WTC11 (cell line): Measurements from ENCODE around the gene DNM3. TPM values are rescaled to one million over a fixed set of nuclear protein-coding genes. Genes with fewer than 3 reads are reported as not detected.

ENCODE experiments used
- ATAC-seq: fragments of 200-7000 bp; cut with Tn5 transposase; 2 replicates; pipeline ENCODE4 v1.10.0; 2021; ENCODE audit warnings: mild to moderate bottlenecking, moderate library complexity
- CTCF ChIA-PET: fragments of 300-600 bp; sonication (Branson Sonifier 250); formaldehyde crosslinking; loops from one replicate; lab custom pipeline; 2021; ENCODE audit warnings: antibody characterized with exemption; lab: Charles Lee
- POLR2A ChIA-PET: fragments of 350-600 bp; sonication (Branson Sonifier 250); formaldehyde crosslinking; loops from one replicate; lab custom pipeline; 2021; ENCODE audit warnings: antibody characterized with exemption; lab: Charles Lee
- DNase-seq: peaks from one replicate; pipeline ENCODE4 v3.0.0; 2021; ENCODE audit warnings: low spot score
- H3K27ac Mint-ChIP-seq: 2 replicates; pipeline ENCODE4 v1.8.0; 2021; ENCODE audit warnings: mixed read lengths
- H3K27me3 Mint-ChIP-seq: 2 replicates; pipeline ENCODE4 v1.8.0; 2021; ENCODE audit warnings: low read depth, mild to moderate bottlenecking, moderate library complexity, mixed read lengths
- H3K36me3 Mint-ChIP-seq: 2 replicates; pipeline ENCODE4 v1.8.0; 2021; ENCODE audit warnings: mixed read lengths
- H3K4me1 Mint-ChIP-seq: 2 replicates; pipeline ENCODE4 v1.8.0; 2022; ENCODE audit warnings: mixed read lengths
- H3K4me3 Mint-ChIP-seq: 2 replicates; pipeline ENCODE4 v1.8.0; 2021; ENCODE audit warnings: mild to moderate bottlenecking, moderate library complexity, mixed read lengths
- H3K9me3 Mint-ChIP-seq: 2 replicates; pipeline ENCODE4 v1.8.0; 2021; ENCODE audit warnings: mixed read lengths
- ATF1 ChIP-seq: sonication (generic); formaldehyde crosslinking; IDR thresholded peaks from 2 replicates; pipeline ENCODE4 v1.8.1; 2023; ENCODE audit warnings: mild to moderate bottlenecking, moderate library complexity, missing genetic modification reagents
- CBFB ChIP-seq: sonication (generic); formaldehyde crosslinking; IDR thresholded peaks from 2 replicates; pipeline ENCODE4 v1.8.1; 2022; ENCODE audit warnings: mild to moderate bottlenecking, low read depth, missing genetic modification reagents
- EMX1 ChIP-seq: fragments of 250-450 bp; sonication (Bioruptor Pico); IDR thresholded peaks from 2 replicates; pipeline ENCODE4 v1.8.0; 2021; ENCODE audit warnings: mild to moderate bottlenecking
- GRHL2 ChIP-seq: fragments of 250-450 bp; sonication (Bioruptor Pico); IDR thresholded peaks from 2 replicates; pipeline ENCODE4 v1.8.0; 2022; ENCODE audit warnings: mild to moderate bottlenecking, moderate library complexity; ENCODE audit not compliant: insufficient replicate concordance, severe bottlenecking
- JUN ChIP-seq: sonication (generic); formaldehyde crosslinking; IDR thresholded peaks from 2 replicates; pipeline ENCODE4 v1.8.0; 2023; ENCODE audit warnings: mild to moderate bottlenecking, missing genetic modification reagents
- KAT7 ChIP-seq: sonication (generic); formaldehyde crosslinking; IDR thresholded peaks from 2 replicates; pipeline ENCODE4 v1.8.1; 2023; ENCODE audit warnings: missing genetic modification reagents, mild to moderate bottlenecking, borderline replicate concordance
- MXD4 ChIP-seq: fragments of 250-450 bp; sonication (Bioruptor Pico); IDR thresholded peaks from 2 replicates; pipeline ENCODE4 v1.8.0; 2021; ENCODE audit warnings: mild to moderate bottlenecking, moderate library complexity, borderline replicate concordance
- NFE2L1 ChIP-seq: sonication (generic); formaldehyde crosslinking; IDR thresholded peaks from 2 replicates; pipeline ENCODE4 v1.8.1; 2023; ENCODE audit warnings: missing genetic modification reagents
- NR3C1 ChIP-seq: sonication (generic); formaldehyde crosslinking; conservative IDR thresholded peaks from 2 replicates; pipeline ENCODE4 v1.8.1; 2023; ENCODE audit warnings: low read depth, mild to moderate bottlenecking, missing genetic modification reagents
- SOX15 ChIP-seq: fragments of 250-450 bp; sonication (Bioruptor Pico); IDR thresholded peaks from 2 replicates; pipeline ENCODE4 v1.9.0; 2021; ENCODE audit warnings: mild to moderate bottlenecking
- TCF7 ChIP-seq: sonication (generic); formaldehyde crosslinking; IDR thresholded peaks from 2 replicates; pipeline ENCODE4 v1.8.0; 2022; ENCODE audit warnings: mild to moderate bottlenecking, low read depth, missing genetic modification reagents, moderate library complexity
- TEAD4 ChIP-seq: sonication (generic); formaldehyde crosslinking; IDR thresholded peaks from 2 replicates; pipeline ENCODE4 v1.8.0; 2022; ENCODE audit warnings: mild to moderate bottlenecking, missing genetic modification reagents
- ZBTB21 ChIP-seq: sonication (generic); formaldehyde crosslinking; IDR thresholded peaks from 2 replicates; pipeline ENCODE4 v1.8.1; 2023; ENCODE audit warnings: mild to moderate bottlenecking, missing genetic modification reagents, borderline replicate concordance
- ZNF138 ChIP-seq: sonication (generic); formaldehyde crosslinking; conservative IDR thresholded peaks from 2 replicates; pipeline ENCODE4 v1.8.1; 2022; ENCODE audit warnings: mild to moderate bottlenecking, moderate library complexity, missing genetic modification reagents
- ZNF219 ChIP-seq: sonication (generic); formaldehyde crosslinking; IDR thresholded peaks from 2 replicates; pipeline ENCODE4 v1.8.0; 2023; ENCODE audit warnings: missing genetic modification reagents, mild to moderate bottlenecking, borderline replicate concordance
- ZNF263 ChIP-seq: sonication (generic); formaldehyde crosslinking; IDR thresholded peaks from 2 replicates; pipeline ENCODE4 v1.8.1; 2022; ENCODE audit warnings: low read depth, mild to moderate bottlenecking, moderate library complexity, missing genetic modification reagents
- total RNA-seq: library from RNA; stranded (reverse); gene quantifications from 3 replicates; pipeline ENCODE4 v1.2.3, GENCODE V29; 2021
- TF ChIP-seq, protein P1 (sequence below): sonication (generic); formaldehyde crosslinking; IDR thresholded peaks from 2 replicates; pipeline ENCODE4 v1.8.1; 2022; ENCODE audit warnings: mild to moderate bottlenecking, missing genetic modification reagents, moderate library complexity, borderline replicate concordance
- TF ChIP-seq, protein P2 (sequence below): sonication (generic); formaldehyde crosslinking; IDR thresholded peaks from 2 replicates; pipeline ENCODE4 v1.8.1; 2023; ENCODE audit warnings: mild to moderate bottlenecking, missing genetic modification reagents
- TF ChIP-seq, protein P3 (sequence below): sonication (generic); formaldehyde crosslinking; IDR thresholded peaks from 2 replicates; pipeline ENCODE4 v1.8.0; 2022; ENCODE audit warnings: mild to moderate bottlenecking, missing genetic modification reagents
- TF ChIP-seq, protein P4 (sequence below): sonication (generic); formaldehyde crosslinking; IDR thresholded peaks from 2 replicates; pipeline ENCODE4 v1.8.0; 2023; ENCODE audit warnings: missing genetic modification reagents
- TF ChIP-seq, protein P5 (sequence below): fragments of 250-450 bp; sonication (Bioruptor Pico); IDR thresholded peaks from 2 replicates; pipeline ENCODE4 v2.1.2; 2022; ENCODE audit warnings: mild to moderate bottlenecking, moderate library complexity
- TF ChIP-seq, protein P6 (sequence below): fragments of 250-450 bp; sonication (Bioruptor Pico); IDR thresholded peaks from 2 replicates; pipeline ENCODE4 v1.8.0; 2021; ENCODE audit warnings: mild to moderate bottlenecking
- TF ChIP-seq, protein P7 (sequence below): sonication (generic); formaldehyde crosslinking; IDR thresholded peaks from 2 replicates; pipeline ENCODE4 v1.8.0; 2023; ENCODE audit warnings: mild to moderate bottlenecking, missing genetic modification reagents

The DNM3 gene
- total RNA-seq, 1 experiment from 2014 or later, result 1.9 TPM

DNA sequence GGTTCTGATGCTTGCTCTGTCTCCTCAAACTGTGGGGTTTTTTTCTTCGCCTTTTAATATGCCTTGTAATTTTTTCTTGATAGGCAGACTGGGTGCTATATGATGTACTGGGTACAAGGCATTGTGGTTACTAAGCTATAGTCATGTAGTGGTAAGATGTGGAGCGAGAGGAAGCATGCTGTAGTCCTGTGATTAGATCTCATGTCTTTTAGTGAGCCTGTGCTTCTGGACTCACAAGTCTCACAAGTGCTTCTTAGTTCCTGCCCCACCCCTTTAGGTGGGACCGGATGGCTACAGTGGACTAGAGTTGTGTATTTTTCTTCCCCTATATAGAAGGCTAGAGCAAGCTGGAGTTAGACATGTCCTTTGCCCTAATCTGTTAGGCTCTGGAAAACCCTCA lies 178.7 kb downstream of the DNM3 start:
- peaks cover 4% of the 10 kb centered on the region; the same call in 1 of the 2 replicates for H3K4me1 Mint-ChIP-seq
- TF ChIP-seq, protein P1, sequence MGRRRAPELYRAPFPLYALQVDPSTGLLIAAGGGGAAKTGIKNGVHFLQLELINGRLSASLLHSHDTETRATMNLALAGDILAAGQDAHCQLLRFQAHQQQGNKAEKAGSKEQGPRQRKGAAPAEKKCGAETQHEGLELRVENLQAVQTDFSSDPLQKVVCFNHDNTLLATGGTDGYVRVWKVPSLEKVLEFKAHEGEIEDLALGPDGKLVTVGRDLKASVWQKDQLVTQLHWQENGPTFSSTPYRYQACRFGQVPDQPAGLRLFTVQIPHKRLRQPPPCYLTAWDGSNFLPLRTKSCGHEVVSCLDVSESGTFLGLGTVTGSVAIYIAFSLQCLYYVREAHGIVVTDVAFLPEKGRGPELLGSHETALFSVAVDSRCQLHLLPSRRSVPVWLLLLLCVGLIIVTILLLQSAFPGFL (CRISPR knock-in tag), result no peak
- TF ChIP-seq, protein P2, sequence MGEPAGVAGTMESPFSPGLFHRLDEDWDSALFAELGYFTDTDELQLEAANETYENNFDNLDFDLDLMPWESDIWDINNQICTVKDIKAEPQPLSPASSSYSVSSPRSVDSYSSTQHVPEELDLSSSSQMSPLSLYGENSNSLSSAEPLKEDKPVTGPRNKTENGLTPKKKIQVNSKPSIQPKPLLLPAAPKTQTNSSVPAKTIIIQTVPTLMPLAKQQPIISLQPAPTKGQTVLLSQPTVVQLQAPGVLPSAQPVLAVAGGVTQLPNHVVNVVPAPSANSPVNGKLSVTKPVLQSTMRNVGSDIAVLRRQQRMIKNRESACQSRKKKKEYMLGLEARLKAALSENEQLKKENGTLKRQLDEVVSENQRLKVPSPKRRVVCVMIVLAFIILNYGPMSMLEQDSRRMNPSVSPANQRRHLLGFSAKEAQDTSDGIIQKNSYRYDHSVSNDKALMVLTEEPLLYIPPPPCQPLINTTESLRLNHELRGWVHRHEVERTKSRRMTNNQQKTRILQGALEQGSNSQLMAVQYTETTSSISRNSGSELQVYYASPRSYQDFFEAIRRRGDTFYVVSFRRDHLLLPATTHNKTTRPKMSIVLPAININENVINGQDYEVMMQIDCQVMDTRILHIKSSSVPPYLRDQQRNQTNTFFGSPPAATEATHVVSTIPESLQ (CRISPR knock-in tag), result no peak
- TF ChIP-seq, protein P3, sequence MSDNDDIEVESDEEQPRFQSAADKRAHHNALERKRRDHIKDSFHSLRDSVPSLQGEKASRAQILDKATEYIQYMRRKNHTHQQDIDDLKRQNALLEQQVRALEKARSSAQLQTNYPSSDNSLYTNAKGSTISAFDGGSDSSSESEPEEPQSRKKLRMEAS (CRISPR knock-in tag), result no peak
- TF ChIP-seq JUN (CRISPR knock-in tag), result no peak
- no peak for TF ChIP-seq NR3C1 (CRISPR knock-in tag)
- TF ChIP-seq ATF1 (CRISPR knock-in tag), result no peak
- TF ChIP-seq TEAD4 (CRISPR knock-in tag), result no peak
- TF ChIP-seq KAT7 (CRISPR knock-in tag), result no peak
- TF ChIP-seq ZBTB21 (CRISPR knock-in tag), result no peak
- no peak for TF ChIP-seq ZNF138 (CRISPR knock-in tag)
- TF ChIP-seq, protein P4, sequence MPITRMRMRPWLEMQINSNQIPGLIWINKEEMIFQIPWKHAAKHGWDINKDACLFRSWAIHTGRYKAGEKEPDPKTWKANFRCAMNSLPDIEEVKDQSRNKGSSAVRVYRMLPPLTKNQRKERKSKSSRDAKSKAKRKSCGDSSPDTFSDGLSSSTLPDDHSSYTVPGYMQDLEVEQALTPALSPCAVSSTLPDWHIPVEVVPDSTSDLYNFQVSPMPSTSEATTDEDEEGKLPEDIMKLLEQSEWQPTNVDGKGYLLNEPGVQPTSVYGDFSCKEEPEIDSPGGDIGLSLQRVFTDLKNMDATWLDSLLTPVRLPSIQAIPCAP (CRISPR knock-in tag), result no peak
- no peak for TF ChIP-seq SOX15 (CRISPR knock-in tag)
- no peak for TF ChIP-seq MXD4 (CRISPR knock-in tag)
- peaks cover 15% of the 10 kb centered on the region for H3K9me3 Mint-ChIP-seq
- CTCF ChIA-PET, result interaction anchor here (0.9 kb wide), 1 partner anchor 35 kb away, joined by 3 read pairs; no protein-coding TSS in a partner anchor
- POLR2A ChIA-PET, result interaction anchor here (0.6 to 0.7 kb wide), 2 partner anchors 60 to 368 kb away, joined by 3 to 7 read pairs; no protein-coding TSS in a partner anchor
- ATAC-seq (no peak), DNase-seq (no peak)
- H3K27ac Mint-ChIP-seq, result no peak overlapping the region
- H3K36me3 Mint-ChIP-seq, result peaks cover 3% of the 10 kb centered on the region
- no peaks in the 10 kb centered on the region for H3K27me3 Mint-ChIP-seq
- H3K4me3 Mint-ChIP-seq, result no peak overlapping the region

DNA sequence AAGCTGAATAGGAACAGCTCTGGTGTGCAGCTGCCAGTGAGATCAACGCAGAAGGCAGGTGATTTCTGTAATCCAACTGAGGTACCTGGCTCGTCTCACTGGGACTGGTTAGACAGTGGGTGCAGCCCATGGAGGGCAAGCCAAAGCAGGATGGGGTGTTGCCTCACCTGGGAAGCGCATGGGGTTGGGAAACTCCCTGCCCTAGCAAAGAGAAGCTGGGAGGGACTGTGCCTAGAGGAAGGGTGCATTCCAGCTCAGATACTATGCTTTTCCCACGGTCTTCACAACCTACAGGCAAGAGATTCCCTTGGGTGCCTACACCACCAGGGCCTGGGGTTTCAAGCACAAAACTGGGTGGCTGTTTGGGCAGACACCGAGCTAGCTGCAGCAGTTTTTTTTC lies 183.2 kb downstream of the DNM3 start:
- Mint-ChIP-seq H3K27me3 (no peaks in the 10 kb centered on the region), H3K27ac (no peak overlapping the region), H3K36me3 (no peaks in the 10 kb centered on the region), H3K4me3 (no peak overlapping the region), H3K4me1 (peaks cover 8% of the 10 kb centered on the region), H3K9me3 (no peaks in the 10 kb centered on the region)
- ATAC-seq (peak; percentile 32; the same call in 1 of the 2 replicates), DNase-seq (no peak)
- CTCF ChIA-PET, result interaction anchor here (0.7 to 1.4 kb wide), 5 partner anchors 11 to 224 kb away, joined by 3 to 6 read pairs (median 4); no protein-coding TSS in a partner anchor
- POLR2A ChIA-PET, result no interaction called here
- no peak for TF ChIP-seq NFE2L1 (CRISPR knock-in tag)
- TF ChIP-seq ZNF138 (CRISPR knock-in tag), result no peak
- TF ChIP-seq, protein P1 (CRISPR knock-in tag), result no peak
- TF ChIP-seq, protein P5, sequence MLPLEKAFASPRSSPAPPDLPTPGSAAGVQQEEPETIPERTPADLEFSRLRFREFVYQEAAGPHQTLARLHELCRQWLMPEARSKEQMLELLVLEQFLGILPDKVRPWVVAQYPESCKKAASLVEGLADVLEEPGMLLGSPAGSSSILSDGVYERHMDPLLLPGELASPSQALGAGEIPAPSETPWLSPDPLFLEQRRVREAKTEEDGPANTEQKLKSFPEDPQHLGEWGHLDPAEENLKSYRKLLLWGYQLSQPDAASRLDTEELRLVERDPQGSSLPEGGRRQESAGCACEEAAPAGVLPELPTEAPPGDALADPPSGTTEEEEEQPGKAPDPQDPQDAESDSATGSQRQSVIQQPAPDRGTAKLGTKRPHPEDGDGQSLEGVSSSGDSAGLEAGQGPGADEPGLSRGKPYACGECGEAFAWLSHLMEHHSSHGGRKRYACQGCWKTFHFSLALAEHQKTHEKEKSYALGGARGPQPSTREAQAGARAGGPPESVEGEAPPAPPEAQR, result no peak
- TF ChIP-seq, protein P6, sequence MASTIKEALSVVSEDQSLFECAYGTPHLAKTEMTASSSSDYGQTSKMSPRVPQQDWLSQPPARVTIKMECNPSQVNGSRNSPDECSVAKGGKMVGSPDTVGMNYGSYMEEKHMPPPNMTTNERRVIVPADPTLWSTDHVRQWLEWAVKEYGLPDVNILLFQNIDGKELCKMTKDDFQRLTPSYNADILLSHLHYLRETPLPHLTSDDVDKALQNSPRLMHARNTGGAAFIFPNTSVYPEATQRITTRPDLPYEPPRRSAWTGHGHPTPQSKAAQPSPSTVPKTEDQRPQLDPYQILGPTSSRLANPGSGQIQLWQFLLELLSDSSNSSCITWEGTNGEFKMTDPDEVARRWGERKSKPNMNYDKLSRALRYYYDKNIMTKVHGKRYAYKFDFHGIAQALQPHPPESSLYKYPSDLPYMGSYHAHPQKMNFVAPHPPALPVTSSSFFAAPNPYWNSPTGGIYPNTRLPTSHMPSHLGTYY (CRISPR knock-in tag), result no peak
- TF ChIP-seq, protein P7, sequence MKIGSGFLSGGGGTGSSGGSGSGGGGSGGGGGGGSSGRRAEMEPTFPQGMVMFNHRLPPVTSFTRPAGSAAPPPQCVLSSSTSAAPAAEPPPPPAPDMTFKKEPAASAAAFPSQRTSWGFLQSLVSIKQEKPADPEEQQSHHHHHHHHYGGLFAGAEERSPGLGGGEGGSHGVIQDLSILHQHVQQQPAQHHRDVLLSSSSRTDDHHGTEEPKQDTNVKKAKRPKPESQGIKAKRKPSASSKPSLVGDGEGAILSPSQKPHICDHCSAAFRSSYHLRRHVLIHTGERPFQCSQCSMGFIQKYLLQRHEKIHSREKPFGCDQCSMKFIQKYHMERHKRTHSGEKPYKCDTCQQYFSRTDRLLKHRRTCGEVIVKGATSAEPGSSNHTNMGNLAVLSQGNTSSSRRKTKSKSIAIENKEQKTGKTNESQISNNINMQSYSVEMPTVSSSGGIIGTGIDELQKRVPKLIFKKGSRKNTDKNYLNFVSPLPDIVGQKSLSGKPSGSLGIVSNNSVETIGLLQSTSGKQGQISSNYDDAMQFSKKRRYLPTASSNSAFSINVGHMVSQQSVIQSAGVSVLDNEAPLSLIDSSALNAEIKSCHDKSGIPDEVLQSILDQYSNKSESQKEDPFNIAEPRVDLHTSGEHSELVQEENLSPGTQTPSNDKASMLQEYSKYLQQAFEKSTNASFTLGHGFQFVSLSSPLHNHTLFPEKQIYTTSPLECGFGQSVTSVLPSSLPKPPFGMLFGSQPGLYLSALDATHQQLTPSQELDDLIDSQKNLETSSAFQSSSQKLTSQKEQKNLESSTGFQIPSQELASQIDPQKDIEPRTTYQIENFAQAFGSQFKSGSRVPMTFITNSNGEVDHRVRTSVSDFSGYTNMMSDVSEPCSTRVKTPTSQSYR (CRISPR knock-in tag), result no peak
- no peak for TF ChIP-seq GRHL2 (CRISPR knock-in tag)
- TF ChIP-seq TCF7 (CRISPR knock-in tag), result no peak
- no peak for TF ChIP-seq EMX1
- no peak for TF ChIP-seq CBFB
- TF ChIP-seq ZNF263 (CRISPR knock-in tag), result no peak
- no peak for TF ChIP-seq ZNF219 (CRISPR knock-in tag)
